RPMI7951 (cell line): ENCODE data around the gene LRRC15. TPM values are rescaled to one million over a fixed set of nuclear protein-coding genes. Genes with fewer than 3 reads are reported as not detected.

Experiments used
- total RNA-seq: library from RNA; depleted of rRNA; stranded (reverse); fragments of >200 nt; shearing (Covaris generic); gene quantifications from 2 replicates; pipeline ENCODE4 v1.2.3, GENCODE V29; 2014; rRNA removed

Gene LRRC15
- total RNA-seq, 1 experiment from 2014 or later = 93.4 TPM

Other genes with a start within 250 kb of the LRRC15 start
- gene HES1, start 233.6 kb downstream of the LRRC15 start, total RNA-seq = 38.2 and 52.5 TPM in 2 replicates
- 0.10 TPM in 1 of 2 replicates, not detected in the other for gene CPN2, start 18.4 kb downstream of the LRRC15 start, total RNA-seq
- gene GP5, start 29.5 kb upstream of the LRRC15 start, total RNA-seq = not detected in 2 replicates
- 123 and 126 TPM in 2 replicates for gene ATP13A3, start 117.3 kb upstream of the LRRC15 start, total RNA-seq